GM23338 (cell line): ENCODE measurements around the gene TMEM92. TPM values are rescaled to one million over a fixed set of nuclear protein-coding genes. Genes with fewer than 3 reads are reported as not detected.
A peak's percentile ranks its signal among the peaks of the same experiment; 100 is the strongest.

Experiments
- ATAC-seq: fragments of 200-7000 bp; cut with Tn5 transposase; 3 replicates; pipeline ENCODE4 v1.9.1; 2020
- DNase-seq: peaks from one replicate; pipeline ENCODE4 v3.0.0-alpha.2; 2015; ENCODE audit warnings: low spot score
- H2AFZ ChIP-seq: fragments of 200-600 bp; sonication (generic); 2 replicates; pipeline ENCODE4 v1.8.0; 2016; ENCODE audit warnings: antibody characterized with exemption, mild to moderate bottlenecking, moderate library complexity
- H3F3A ChIP-seq: fragments of 200-600 bp; sonication (generic); replicated peaks from 2 replicates; pipeline ENCODE4 v1.8.0; 2017; ENCODE audit warnings: antibody characterized with exemption, mixed run types, low read depth
- H3K27ac ChIP-seq: fragments of 200-600 bp; sonication (generic); 2 replicates; pipeline ENCODE4 v1.6.1; 2016; ENCODE audit warnings: low read depth
- H3K27me3 ChIP-seq: fragments of 200-600 bp; sonication (generic); 2 replicates; pipeline ENCODE4 v1.8.0; 2016; ENCODE audit warnings: mild to moderate bottlenecking, mixed run types, moderate library complexity; ENCODE audit not compliant: insufficient read depth
- H3K36me3 ChIP-seq: fragments of 200-600 bp; sonication (generic); 2 replicates; pipeline ENCODE4 v1.8.0; 2016; ENCODE audit warnings: mild to moderate bottlenecking; ENCODE audit not compliant: insufficient read depth
- H3K4me1 ChIP-seq: fragments of 200-600 bp; sonication (generic); 2 replicates; pipeline ENCODE4 v1.8.0; 2016; ENCODE audit warnings: mild to moderate bottlenecking, moderate library complexity; ENCODE audit not compliant: insufficient read depth
- H3K4me2 ChIP-seq: fragments of 200-600 bp; sonication (generic); 2 replicates; pipeline ENCODE4 v1.7.1; 2017; ENCODE audit warnings: mixed run types
- H3K4me3 ChIP-seq: fragments of 200-600 bp; sonication (generic); 2 replicates; pipeline ENCODE4 v1.6.1; 2016; ENCODE audit warnings: mixed run types
- H3K79me2 ChIP-seq: fragments of 200-600 bp; sonication (generic); replicated peaks from 2 replicates; pipeline ENCODE4 v1.8.0; 2017; ENCODE audit warnings: mild to moderate bottlenecking; ENCODE audit not compliant: insufficient read depth
- H3K9me2 ChIP-seq: fragments of 200-600 bp; sonication (generic); 2 replicates; pipeline ENCODE4 v1.8.0; 2017; ENCODE audit not compliant: insufficient read depth
- H4K20me1 ChIP-seq: fragments of 200-600 bp; sonication (generic); replicated peaks from 2 replicates; pipeline ENCODE4 v1.8.0; 2017; ENCODE audit warnings: mild to moderate bottlenecking; ENCODE audit not compliant: insufficient read depth
- H3K27ac Mint-ChIP-seq: 2 replicates; pipeline ENCODE4 v1.8.0; 2020; ENCODE audit warnings: inconsistent platforms, mild to moderate bottlenecking, moderate library complexity, mixed read lengths
- H3K27me3 Mint-ChIP-seq: 3 replicates; pipeline ENCODE4 v1.8.0; 2022; ENCODE audit warnings: low read depth, mild to moderate bottlenecking, moderate library complexity, mixed read lengths, inconsistent platforms; ENCODE audit not compliant: insufficient read depth, poor library complexity
- H3K36me3 Mint-ChIP-seq: 3 replicates; pipeline ENCODE4 v1.8.0; 2021; ENCODE audit warnings: low read depth, mild to moderate bottlenecking, inconsistent platforms, moderate library complexity, mixed read lengths
- H3K4me1 Mint-ChIP-seq: 3 replicates; pipeline ENCODE4 v1.8.0; 2020; ENCODE audit warnings: mild to moderate bottlenecking, inconsistent platforms, mixed read lengths
- H3K4me3 Mint-ChIP-seq: 3 replicates; pipeline ENCODE4 v1.8.0; 2021; ENCODE audit warnings: moderate library complexity, mild to moderate bottlenecking, inconsistent platforms, mixed read lengths
- H3K9me3 Mint-ChIP-seq: 3 replicates; pipeline ENCODE4 v1.8.0; 2020; ENCODE audit warnings: moderate library complexity, mild to moderate bottlenecking, inconsistent platforms, mixed read lengths
- CREB1 ChIP-seq: fragments of 250-450 bp; sonication (Bioruptor Pico); IDR thresholded peaks from 2 replicates; pipeline ENCODE4 v1.5.0; 2020; ENCODE audit warnings: low read depth, mild to moderate bottlenecking, moderate library complexity
- CTCF ChIP-seq, 2 experiments: fragments of 200-600 bp in 1 of 2; sonication (generic) in 1 of 2; conservative IDR thresholded peaks; 2 replicates each; pipeline versions ENCODE4 v1.5.1 to v1.6.1; 2016 to 2017; ENCODE audit warnings: antibody characterized with exemption in 2 of 2, low read depth in 2 of 2, mild to moderate bottlenecking in 2 of 2, moderate library complexity in 1 of 2
- ETS1 ChIP-seq: IDR thresholded peaks from 2 replicates; pipeline ENCODE4 v1.6.1; 2016; ENCODE audit warnings: antibody characterized with exemption
- EZH2 ChIP-seq: fragments of 200-600 bp; sonication (generic); IDR thresholded peaks from one replicate; pipeline ENCODE4 v1.8.0; 2017; ENCODE audit warnings: antibody characterized with exemption, mild to moderate bottlenecking, low read depth; ENCODE audit not compliant: unreplicated experiment
- EZH2phosphoT487 ChIP-seq: fragments of 200-600 bp; sonication (generic); IDR thresholded peaks from one replicate; pipeline ENCODE4 v1.8.1; 2018; ENCODE audit warnings: antibody characterized with exemption; ENCODE audit not compliant: unreplicated experiment
- JUNB ChIP-seq: IDR thresholded peaks from one replicate; pipeline ENCODE4 v1.6.1; 2016; ENCODE audit warnings: antibody characterized with exemption; ENCODE audit not compliant: unreplicated experiment
- NANOG ChIP-seq: IDR thresholded peaks from 2 replicates; pipeline ENCODE4 v1.6.1; 2016; ENCODE audit warnings: antibody characterized with exemption, borderline replicate concordance
- POLR2AphosphoS5 ChIP-seq: IDR thresholded peaks from 2 replicates; pipeline ENCODE4 v1.6.1; 2016; ENCODE audit warnings: antibody characterized with exemption, low read depth
- REST ChIP-seq: IDR thresholded peaks from one replicate; pipeline ENCODE4 v1.6.1; 2018; ENCODE audit warnings: antibody characterized with exemption; ENCODE audit not compliant: unreplicated experiment
- STAT1 ChIP-seq: IDR thresholded peaks from one replicate; pipeline ENCODE4 v1.6.1; 2016; ENCODE audit warnings: antibody characterized with exemption; ENCODE audit not compliant: unreplicated experiment
- ZNF114 ChIP-seq: fragments of 250-450 bp; sonication (Bioruptor Pico); IDR thresholded peaks from 2 replicates; pipeline ENCODE4 v1.5.0; 2020; ENCODE audit warnings: mild to moderate bottlenecking, moderate library complexity
- ZNF331 ChIP-seq: fragments of 250-450 bp; sonication (Bioruptor Pico); IDR thresholded peaks from 2 replicates; pipeline ENCODE4 v1.5.0; 2020; ENCODE audit warnings: low read depth, mild to moderate bottlenecking, moderate library complexity
- ZNF462 ChIP-seq: fragments of 250-450 bp; sonication (Bioruptor Pico); IDR thresholded peaks from 2 replicates; pipeline ENCODE4 v1.5.0; 2020; ENCODE audit warnings: mild to moderate bottlenecking, moderate library complexity
- polyA plus RNA-seq: library from polyadenylated mRNA; unstranded; fragments of >200 nt; fragmentation: Nextera tagmentation; extraction: Ambion mirVana; gene quantifications from 2 replicates; pipeline ENCODE4 v1.2.1, GENCODE V29; 2016
- total RNA-seq: library from RNA; depleted of rRNA; stranded (reverse); fragments of >200 nt; shearing (Covaris generic); gene quantifications from 2 replicates; pipeline ENCODE4 v1.2.3, GENCODE V29; 2014

The TMEM92 gene
- total and polyA plus RNA-seq, 2 experiments from 2014 or later = 9.7 to 18.4 TPM

- no peak overlapping the region for H3K4me3 Mint-ChIP-seq
- Histone ChIP-seq H3K36me3 (no peaks in the 10 kb centered on the region), H3K4me2 (peak overlapping the region; percentile 26; the same call in 1 of the 2 replicates), H3K79me2 (no peaks in the 10 kb centered on the region), H3K4me3 (no peak overlapping the region), H3F3A (no peaks in the 10 kb centered on the region), H3K27me3 (no peaks in the 10 kb centered on the region), H3K9me2 (0 out of 2 replicates have a peak, but pooled peaks cover 3% of the 10 kb centered on the region), H3K4me1 (0 out of 2 replicates have a peak, but pooled peaks cover 8% of the 10 kb centered on the region), H2AFZ (no peak overlapping the region), H3K27ac (no peak overlapping the region), H4K20me1 (no peaks in the 10 kb centered on the region)
- no peak overlapping the region for H3K27ac Mint-ChIP-seq
- no peak for DNase-seq
- H3K4me1 Mint-ChIP-seq = peaks cover 15% of the 10 kb centered on the region
- TF ChIP-seq EZH2phosphoT487 = no peak
- TF ChIP-seq ZNF462 (CRISPR knock-in tag) = no peak
- no peak for TF ChIP-seq CREB1
- no peak for TF ChIP-seq POLR2AphosphoS5
- no peak for TF ChIP-seq STAT1
- no peak for TF ChIP-seq CTCF (conservative IDR thresholded peaks at IDR 0.05; ENCODE audit: low read depth in 2 of 2)
- TF ChIP-seq REST = no peak
- no peak for TF ChIP-seq NANOG
- TF ChIP-seq EZH2 = no peak
- no peak for TF ChIP-seq ZNF331 (CRISPR knock-in tag)
- TF ChIP-seq ZNF114 (CRISPR knock-in tag) = no peak
- no peak for TF ChIP-seq JUNB
- no peak for TF ChIP-seq ETS1
- peaks cover 12% of the 10 kb centered on the region for H3K27me3 Mint-ChIP-seq
- H3K9me3 Mint-ChIP-seq = peaks cover 6% of the 10 kb centered on the region; the same call in 2 of the 3 replicates
- H3K36me3 Mint-ChIP-seq = 0 out of 3 replicates have a peak, but pooled peaks cover 3% of the 10 kb centered on the region
- ATAC-seq = peak; percentile 47
Measured at GRCh38 chr17:50310455-50311111, 36.3 kb downstream of the TMEM92 start.
